Non-pigmented ciliary epithelial cell (primary cell): ENCODE measurements around the gene COL11A1.

ENCODE experiments used
- DNase-seq: peaks from one replicate; pipeline ENCODE4 v3.0.0-alpha.2; 2010; ENCODE audit warnings: low read depth

Gene COL11A1

GRCh38 chr1:102897557-102897956 is 210.8 kb downstream of the COL11A1 start:
- DNase-seq, result peak; percentile 49

DNA sequence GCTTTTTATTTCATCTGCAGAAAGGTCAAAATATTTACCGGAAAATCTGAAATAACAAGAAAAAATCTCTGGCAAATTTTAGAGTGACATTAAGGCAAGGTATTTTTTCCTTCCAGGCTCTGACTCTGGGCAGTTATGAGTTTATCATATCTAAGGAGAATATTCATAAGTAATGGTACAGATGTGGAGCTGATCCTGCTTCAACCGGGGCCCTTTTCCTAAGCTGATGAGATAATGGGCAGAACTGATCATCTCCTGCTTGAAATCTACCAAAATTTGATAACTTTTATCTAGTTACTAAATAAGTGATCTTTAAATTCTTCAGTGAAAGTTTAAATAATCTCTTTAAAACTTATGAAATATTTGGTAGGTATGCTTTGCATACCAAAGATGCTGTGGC is 211.6 kb downstream of the COL11A1 start:
- DNase-seq, result no peak

- DNase-seq, result no peak
These were observed 212.0 kb downstream of the COL11A1 start for GRCh38 chr1:102896286-102896685.

GRCh38 chr1:102891868-102892625 is 216.3 kb downstream of the COL11A1 start:
- peak; percentile 75 for DNase-seq

- no peak for DNase-seq
These were observed 221.7 kb downstream of the COL11A1 start for GRCh38 chr1:102886638-102887037.

- DNase-seq, result no peak
These were observed 224.1 kb downstream of the COL11A1 start for GRCh38 chr1:102884238-102884637.

GRCh38 chr1:102879439-102879993 is 228.8 kb downstream of the COL11A1 start:
- DNase-seq, result peak; percentile 83

GRCh38 chr1:102875756-102876155 is 232.6 kb downstream of the COL11A1 start:
- DNase-seq, result no peak

GRCh38 chr1:102872526-102872925 is 235.8 kb downstream of the COL11A1 start:
- DNase-seq, result no peak

DNA sequence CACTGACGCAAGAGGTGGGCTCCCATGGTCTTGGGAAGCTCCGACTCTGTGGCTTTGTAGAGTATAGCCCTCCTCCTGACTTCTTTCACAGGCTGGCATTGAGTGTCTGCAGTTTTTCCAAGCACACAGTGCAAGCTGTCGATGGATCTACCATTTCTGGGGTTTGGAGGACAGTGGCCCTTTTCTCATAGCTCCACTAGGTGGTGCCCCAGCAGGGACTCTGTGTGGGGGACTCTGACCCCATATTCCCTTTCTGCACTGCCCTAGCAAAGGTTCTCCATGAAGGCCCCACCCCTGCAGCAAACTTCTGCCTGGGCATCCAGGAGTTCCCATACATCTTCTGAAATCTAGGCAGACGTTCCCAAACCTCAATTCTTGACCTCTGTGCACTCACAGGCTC is 236.2 kb downstream of the COL11A1 start:
- DNase-seq, result no peak

GRCh38 chr1:102863704-102864103 is 244.6 kb downstream of the COL11A1 start:
- DNase-seq, result no peak

DNA sequence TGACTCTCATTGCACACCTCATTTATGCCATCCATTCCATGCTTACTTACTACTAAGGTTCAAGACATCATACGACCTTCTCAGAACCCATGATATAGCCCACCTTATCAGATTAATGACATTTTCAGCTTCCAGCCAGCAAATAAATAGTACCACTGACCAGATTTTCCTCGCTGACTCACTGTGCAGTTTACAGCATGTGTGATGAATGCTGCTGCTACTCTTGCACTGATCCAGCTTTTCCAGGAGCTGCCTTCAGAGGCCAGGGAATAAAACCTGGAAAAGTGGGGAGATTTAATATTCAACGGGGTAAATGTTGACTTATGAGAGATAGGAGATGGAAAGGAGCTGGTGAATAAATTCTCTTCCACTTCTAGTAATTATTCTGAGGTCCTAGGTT is 247.1 kb downstream of the COL11A1 start:
- no peak for DNase-seq

GRCh38 chr1:102858695-102859094 is 249.6 kb downstream of the COL11A1 start:
- DNase-seq, result no peak

DNA sequence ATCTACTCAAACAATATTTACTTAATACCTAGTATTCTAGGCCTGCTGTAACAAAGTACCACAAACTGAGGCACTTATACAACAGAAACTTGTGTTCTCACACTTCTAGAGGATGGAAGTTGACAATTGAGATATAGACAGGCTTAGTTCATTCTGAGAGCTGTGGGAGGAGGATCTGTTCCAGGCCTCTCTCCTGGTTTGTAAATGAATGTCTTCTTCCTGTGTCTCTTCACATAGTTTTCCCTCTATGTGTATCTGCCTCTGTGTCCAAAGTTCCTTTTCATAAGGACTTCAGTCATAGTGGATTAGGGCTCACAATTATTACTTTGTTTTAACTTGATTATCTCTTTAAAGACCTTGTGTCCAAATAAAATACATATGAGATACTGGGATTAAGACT is 251.1 kb downstream of the COL11A1 start:
- DNase-seq, result no peak

GRCh38 chr1:102853701-102854187 is 254.6 kb downstream of the COL11A1 start:
- DNase-seq, result no peak

DNA sequence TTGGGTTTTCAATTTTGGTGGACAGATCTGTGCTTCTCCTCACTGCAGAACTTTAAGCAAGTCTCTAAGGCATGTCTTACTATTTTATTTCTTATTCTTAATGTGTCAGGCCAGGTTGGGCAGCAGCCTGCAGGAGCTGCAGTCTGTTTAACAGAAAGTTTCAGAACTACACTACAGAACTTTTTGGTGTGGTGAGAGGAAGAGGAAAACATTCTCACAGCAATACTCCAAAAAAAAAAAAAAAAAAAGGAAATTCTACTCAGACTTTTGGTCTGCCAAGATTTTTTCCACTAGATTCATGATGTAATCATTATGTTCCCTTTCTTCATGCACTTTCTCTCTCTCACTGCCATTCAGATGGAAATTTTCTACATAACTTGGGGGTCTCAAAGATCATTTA is 255.2 kb downstream of the COL11A1 start:
- no peak for DNase-seq

DNA sequence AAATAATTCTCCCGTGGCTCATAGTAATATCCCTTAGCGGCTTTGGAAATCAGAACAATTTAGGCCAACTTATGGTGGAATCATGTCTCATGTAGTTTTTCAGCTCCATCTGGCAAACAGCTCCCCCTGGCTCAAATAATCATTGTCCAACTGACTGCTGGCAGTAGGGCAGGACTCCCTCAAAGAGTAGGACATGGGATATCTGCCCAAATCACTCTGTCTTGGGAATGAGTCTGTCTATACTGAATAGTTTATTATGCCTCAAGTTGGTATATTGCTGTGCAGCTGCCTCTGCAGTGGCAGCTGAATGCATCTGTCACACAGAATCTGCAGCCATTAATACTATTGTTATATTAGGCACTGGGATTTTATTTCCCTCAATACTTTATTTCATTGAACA is 255.7 kb downstream of the COL11A1 start:
- DNase-seq, result no peak

DNA sequence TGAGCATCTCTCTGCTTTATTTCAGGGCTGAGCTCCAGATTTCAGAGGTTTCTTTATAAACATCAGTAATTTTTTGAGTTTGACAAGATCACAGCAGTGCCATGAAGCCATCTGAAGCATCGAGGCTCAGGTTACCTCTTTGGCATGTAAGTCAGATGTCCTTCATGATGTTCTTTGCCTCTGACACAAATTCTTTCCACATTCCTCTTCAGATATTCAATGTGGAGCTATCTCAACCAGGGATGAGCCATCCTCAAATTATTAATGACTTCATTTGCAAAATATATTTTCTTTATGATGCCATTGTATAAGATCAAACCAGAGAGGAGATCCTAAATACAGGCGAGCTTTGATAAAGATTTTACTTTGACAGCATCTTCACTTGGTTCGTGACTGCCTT is 256.7 kb downstream of the COL11A1 start:
- DNase-seq, result no peak

DNA sequence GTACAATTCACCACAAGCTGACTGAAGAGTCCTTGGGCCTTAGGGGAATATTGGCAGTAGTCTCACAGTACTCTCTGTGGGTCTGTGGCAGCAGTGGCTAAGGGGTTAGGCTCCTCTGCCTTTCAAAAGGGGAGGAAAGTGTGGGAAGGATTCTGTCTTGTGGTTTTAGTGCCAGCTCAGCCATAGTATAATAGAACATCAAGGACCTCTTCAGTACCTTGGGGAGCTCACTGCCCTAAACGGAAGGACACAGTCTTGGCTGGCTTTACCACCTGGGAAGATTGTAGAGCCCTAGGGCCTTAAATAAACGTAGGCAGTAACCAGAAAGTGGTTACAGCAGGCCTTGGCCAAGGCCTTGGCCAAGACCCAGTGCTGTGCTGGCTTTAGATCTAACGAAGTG is 265.7 kb downstream of the COL11A1 start:
- DNase-seq, result no peak

GRCh38 chr1:102840741-102841140 is 267.6 kb downstream of the COL11A1 start:
- DNase-seq, result no peak

- no peak for DNase-seq
These were observed 270.3 kb downstream of the COL11A1 start for GRCh38 chr1:102838016-102838415.

- no peak for DNase-seq
These were observed 270.8 kb downstream of the COL11A1 start for GRCh38 chr1:102837551-102837950.

DNA sequence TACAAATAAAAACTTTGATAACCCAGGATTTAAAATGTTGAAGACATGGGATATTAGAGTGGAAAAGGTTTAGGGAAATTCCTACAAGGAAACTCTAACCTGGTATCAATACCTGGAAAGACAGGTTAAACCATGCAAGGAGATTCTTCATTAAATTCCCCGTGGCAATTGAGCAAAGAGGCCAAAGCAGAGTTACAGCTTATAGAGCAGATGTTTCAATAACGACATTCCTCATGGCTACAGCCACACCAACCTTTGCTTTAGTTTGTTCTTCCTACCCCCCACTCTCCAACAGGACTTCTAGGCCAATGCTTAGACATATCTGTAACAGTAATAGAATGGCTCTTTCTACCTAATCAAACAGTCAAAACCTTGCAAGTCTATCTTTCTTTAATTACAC is 271.3 kb downstream of the COL11A1 start:
- no peak for DNase-seq
